HG03457 (cell line): Measurements from ENCODE around the gene KANK2.
"Not testable (repeated sequence)": the region's sequence is repeated elsewhere in the genome, so short reads cannot be mapped to it uniquely, and the experiment has no call there.

Experiments
- ATAC-seq: cut with Tn5 transposase; IDR thresholded peaks from one replicate; pipeline ENCODE4 v1.9.1; 2021; ENCODE audit warnings: moderate number of reproducible peaks; ENCODE audit not compliant: unreplicated experiment

KANK2 gene

GRCh38 chr19:11142528-11143171 lies 54.7 kb downstream of the KANK2 start:
- ATAC-seq, result no peak

- ATAC-seq, result no peak
These were observed 55.3 kb downstream of the KANK2 start for GRCh38 chr19:11141937-11142527.

GRCh38 chr19:11140896-11141295 lies 56.4 kb downstream of the KANK2 start:
- ATAC-seq, result no peak

GRCh38 chr19:11140023-11140538 lies 57.3 kb downstream of the KANK2 start:
- not testable (repeated sequence) for ATAC-seq

- no peak for ATAC-seq
These were observed 58.6 kb downstream of the KANK2 start for GRCh38 chr19:11138601-11139300.

GRCh38 chr19:11137542-11138384 lies 59.6 kb downstream of the KANK2 start:
- ATAC-seq, result no peak

- ATAC-seq, result no peak
These were observed 60.8 kb downstream of the KANK2 start for GRCh38 chr19:11136400-11137101.

GRCh38 chr19:11131471-11131870 lies 65.9 kb downstream of the KANK2 start:
- no peak for ATAC-seq

GRCh38 chr19:11130824-11131455 lies 66.4 kb downstream of the KANK2 start:
- ATAC-seq, result no peak

GRCh38 chr19:11127905-11128304 lies 69.4 kb downstream of the KANK2 start:
- ATAC-seq, result no peak

- no peak for ATAC-seq
These were observed 71.2 kb downstream of the KANK2 start for GRCh38 chr19:11125994-11126685.

GRCh38 chr19:11124157-11124556 lies 73.2 kb downstream of the KANK2 start:
- not testable (repeated sequence) for ATAC-seq

- ATAC-seq, result no peak
These were observed 74.2 kb downstream of the KANK2 start for GRCh38 chr19:11123114-11123513.

- ATAC-seq, result not testable (repeated sequence)
These were observed 75.4 kb downstream of the KANK2 start for GRCh38 chr19:11121963-11122362.

GRCh38 chr19:11116507-11116906 lies 80.8 kb downstream of the KANK2 start:
- ATAC-seq, result no peak

- no peak for ATAC-seq
These were observed 81.4 kb downstream of the KANK2 start for GRCh38 chr19:11115895-11116446.

GRCh38 chr19:11115042-11115441 lies 82.3 kb downstream of the KANK2 start:
- no peak for ATAC-seq
